GM23338 (cell line): ENCODE results near the gene ADAMTS8. TPM values are rescaled to one million over a fixed set of nuclear protein-coding genes. Genes with fewer than 3 reads are reported as not detected.

Experiments
- ATAC-seq: fragments of 200-7000 bp; cut with Tn5 transposase; 3 replicates; pipeline ENCODE4 v1.9.1; 2020
- DNase-seq: peaks from one replicate; pipeline ENCODE4 v3.0.0-alpha.2; 2015; ENCODE audit warnings: low spot score
- H2AFZ ChIP-seq: fragments of 200-600 bp; sonication (generic); 2 replicates; pipeline ENCODE4 v1.8.0; 2016; ENCODE audit warnings: antibody characterized with exemption, mild to moderate bottlenecking, moderate library complexity
- H3F3A ChIP-seq: fragments of 200-600 bp; sonication (generic); replicated peaks from 2 replicates; pipeline ENCODE4 v1.8.0; 2017; ENCODE audit warnings: antibody characterized with exemption, mixed run types, low read depth
- H3K27ac ChIP-seq: fragments of 200-600 bp; sonication (generic); 2 replicates; pipeline ENCODE4 v1.6.1; 2016; ENCODE audit warnings: low read depth
- H3K27me3 ChIP-seq: fragments of 200-600 bp; sonication (generic); 2 replicates; pipeline ENCODE4 v1.8.0; 2016; ENCODE audit warnings: mild to moderate bottlenecking, mixed run types, moderate library complexity; ENCODE audit not compliant: insufficient read depth
- H3K36me3 ChIP-seq: fragments of 200-600 bp; sonication (generic); 2 replicates; pipeline ENCODE4 v1.8.0; 2016; ENCODE audit warnings: mild to moderate bottlenecking; ENCODE audit not compliant: insufficient read depth
- H3K4me1 ChIP-seq: fragments of 200-600 bp; sonication (generic); 2 replicates; pipeline ENCODE4 v1.8.0; 2016; ENCODE audit warnings: mild to moderate bottlenecking, moderate library complexity; ENCODE audit not compliant: insufficient read depth
- H3K4me2 ChIP-seq: fragments of 200-600 bp; sonication (generic); 2 replicates; pipeline ENCODE4 v1.7.1; 2017; ENCODE audit warnings: mixed run types
- H3K4me3 ChIP-seq: fragments of 200-600 bp; sonication (generic); 2 replicates; pipeline ENCODE4 v1.6.1; 2016; ENCODE audit warnings: mixed run types
- H3K79me2 ChIP-seq: fragments of 200-600 bp; sonication (generic); replicated peaks from 2 replicates; pipeline ENCODE4 v1.8.0; 2017; ENCODE audit warnings: mild to moderate bottlenecking; ENCODE audit not compliant: insufficient read depth
- H3K9me2 ChIP-seq: fragments of 200-600 bp; sonication (generic); 2 replicates; pipeline ENCODE4 v1.8.0; 2017; ENCODE audit not compliant: insufficient read depth
- H4K20me1 ChIP-seq: fragments of 200-600 bp; sonication (generic); replicated peaks from 2 replicates; pipeline ENCODE4 v1.8.0; 2017; ENCODE audit warnings: mild to moderate bottlenecking; ENCODE audit not compliant: insufficient read depth
- H3K27ac Mint-ChIP-seq: 2 replicates; pipeline ENCODE4 v1.8.0; 2020; ENCODE audit warnings: inconsistent platforms, mild to moderate bottlenecking, moderate library complexity, mixed read lengths
- H3K27me3 Mint-ChIP-seq: 3 replicates; pipeline ENCODE4 v1.8.0; 2022; ENCODE audit warnings: low read depth, mild to moderate bottlenecking, moderate library complexity, mixed read lengths, inconsistent platforms; ENCODE audit not compliant: insufficient read depth, poor library complexity
- H3K36me3 Mint-ChIP-seq: 3 replicates; pipeline ENCODE4 v1.8.0; 2021; ENCODE audit warnings: low read depth, mild to moderate bottlenecking, inconsistent platforms, moderate library complexity, mixed read lengths
- H3K4me1 Mint-ChIP-seq: 3 replicates; pipeline ENCODE4 v1.8.0; 2020; ENCODE audit warnings: mild to moderate bottlenecking, inconsistent platforms, mixed read lengths
- H3K4me3 Mint-ChIP-seq: 3 replicates; pipeline ENCODE4 v1.8.0; 2021; ENCODE audit warnings: moderate library complexity, mild to moderate bottlenecking, inconsistent platforms, mixed read lengths
- H3K9me3 Mint-ChIP-seq: 3 replicates; pipeline ENCODE4 v1.8.0; 2020; ENCODE audit warnings: moderate library complexity, mild to moderate bottlenecking, inconsistent platforms, mixed read lengths
- CREB1 ChIP-seq: fragments of 250-450 bp; sonication (Bioruptor Pico); IDR thresholded peaks from 2 replicates; pipeline ENCODE4 v1.5.0; 2020; ENCODE audit warnings: low read depth, mild to moderate bottlenecking, moderate library complexity
- ETS1 ChIP-seq: IDR thresholded peaks from 2 replicates; pipeline ENCODE4 v1.6.1; 2016; ENCODE audit warnings: antibody characterized with exemption
- EZH2 ChIP-seq: fragments of 200-600 bp; sonication (generic); IDR thresholded peaks from one replicate; pipeline ENCODE4 v1.8.0; 2017; ENCODE audit warnings: antibody characterized with exemption, mild to moderate bottlenecking, low read depth; ENCODE audit not compliant: unreplicated experiment
- EZH2phosphoT487 ChIP-seq: fragments of 200-600 bp; sonication (generic); IDR thresholded peaks from one replicate; pipeline ENCODE4 v1.8.1; 2018; ENCODE audit warnings: antibody characterized with exemption; ENCODE audit not compliant: unreplicated experiment
- NANOG ChIP-seq: IDR thresholded peaks from 2 replicates; pipeline ENCODE4 v1.6.1; 2016; ENCODE audit warnings: antibody characterized with exemption, borderline replicate concordance
- POLR2AphosphoS5 ChIP-seq: IDR thresholded peaks from 2 replicates; pipeline ENCODE4 v1.6.1; 2016; ENCODE audit warnings: antibody characterized with exemption, low read depth
- REST ChIP-seq: IDR thresholded peaks from one replicate; pipeline ENCODE4 v1.6.1; 2018; ENCODE audit warnings: antibody characterized with exemption; ENCODE audit not compliant: unreplicated experiment
- ZNF462 ChIP-seq: fragments of 250-450 bp; sonication (Bioruptor Pico); IDR thresholded peaks from 2 replicates; pipeline ENCODE4 v1.5.0; 2020; ENCODE audit warnings: mild to moderate bottlenecking, moderate library complexity
- polyA plus RNA-seq: library from polyadenylated mRNA; unstranded; fragments of >200 nt; fragmentation: Nextera tagmentation; extraction: Ambion mirVana; gene quantifications from 2 replicates; pipeline ENCODE4 v1.2.1, GENCODE V29; 2016
- total RNA-seq: library from RNA; depleted of rRNA; stranded (reverse); fragments of >200 nt; shearing (Covaris generic); gene quantifications from 2 replicates; pipeline ENCODE4 v1.2.3, GENCODE V29; 2014

Gene ADAMTS8
- total and polyA plus RNA-seq, 2 experiments from 2014 or later: 7.5 to 16.2 TPM

- no peak for ATAC-seq
- Mint-ChIP-seq H3K36me3 (peaks cover 41% of the 10 kb centered on the region), H3K4me3 (no peak overlapping the region), H3K9me3 (no peaks in the 10 kb centered on the region), H3K4me1 (peaks cover 18% of the 10 kb centered on the region), H3K27ac (no peak overlapping the region), H3K27me3 (peaks cover 18% of the 10 kb centered on the region)
- TF ChIP-seq EZH2phosphoT487: no peak
- no peaks in the 10 kb centered on the region for H3K79me2 ChIP-seq
- no peak for DNase-seq
- H3K4me3 ChIP-seq: no peak overlapping the region
- no peak overlapping the region for H2AFZ ChIP-seq
- H3K27me3 ChIP-seq: peaks cover 3% of the 10 kb centered on the region; the same call in 1 of the 2 replicates
- no peaks in the 10 kb centered on the region for H4K20me1 ChIP-seq
- no peaks in the 10 kb centered on the region for H3F3A ChIP-seq
- H3K4me1 ChIP-seq: no peaks in the 10 kb centered on the region
- H3K4me2 ChIP-seq: no peak overlapping the region
- no peak overlapping the region for H3K27ac ChIP-seq
- no peaks in the 10 kb centered on the region; the same call in 1 of the 2 replicates for H3K36me3 ChIP-seq
- H3K9me2 ChIP-seq: no peaks in the 10 kb centered on the region; the same call in 1 of the 2 replicates
These were observed 7.2 kb downstream of the ADAMTS8 start for GRCh38 chr11:130421199-130421585.

- H3K36me3 ChIP-seq: no peaks in the 10 kb centered on the region; the same call in 1 of the 2 replicates
- Mint-ChIP-seq H3K27ac (no peak overlapping the region; the same call in 1 of the 2 replicates), H3K27me3 (peaks cover 16% of the 10 kb centered on the region), H3K4me3 (no peak overlapping the region), H3K9me3 (no peaks in the 10 kb centered on the region), H3K4me1 (peaks cover 17% of the 10 kb centered on the region), H3K36me3 (peaks cover 41% of the 10 kb centered on the region)
- DNase-seq: no peak
- no peak overlapping the region for H3K27ac ChIP-seq
- no peak for ATAC-seq
- H3K9me2 ChIP-seq: no peaks in the 10 kb centered on the region; the same call in 1 of the 2 replicates
- H3K79me2 ChIP-seq: no peaks in the 10 kb centered on the region
- H4K20me1 ChIP-seq: no peaks in the 10 kb centered on the region
- H2AFZ ChIP-seq: no peak overlapping the region
- no peak overlapping the region for H3K4me3 ChIP-seq
- H3F3A ChIP-seq: no peaks in the 10 kb centered on the region
- no peak overlapping the region for H3K4me2 ChIP-seq
- no peaks in the 10 kb centered on the region for H3K27me3 ChIP-seq
- H3K4me1 ChIP-seq: no peaks in the 10 kb centered on the region
- TF ChIP-seq REST (no peak), NANOG (no peak), ETS1 (no peak), POLR2AphosphoS5 (no peak), CREB1 (CRISPR knock-in tag) (no peak), EZH2 (no peak), ZNF462 (CRISPR knock-in tag) (no peak), EZH2phosphoT487 (no peak)
These were observed 7.8 kb downstream of the ADAMTS8 start for GRCh38 chr11:130420478-130421198.
